SU-DHL-6 (cell line): ENCODE results near the gene FOXP3.

ENCODE experiments used
- H2AFZ ChIP-seq: fragments of 200-600 bp; sonication (generic); 2 replicates; pipeline ENCODE4 v1.6.1; 2014; ENCODE audit warnings: low read depth, mild to moderate bottlenecking, moderate library complexity, mixed read lengths, antibody characterized with exemption, low read length; ENCODE audit not compliant: severe bottlenecking
- H3F3A ChIP-seq: fragments of 200-600 bp; shearing (Covaris generic); 2 replicates; pipeline ENCODE4 v1.6.0; 2016; ENCODE audit warnings: antibody characterized with exemption, mild to moderate bottlenecking; ENCODE audit not compliant: insufficient read depth
- H3K27ac ChIP-seq: fragments of 200-600 bp; sonication (generic); 2 replicates; pipeline ENCODE4 v1.5.1; 2016; ENCODE audit warnings: low read depth, mild to moderate bottlenecking, low read length, moderate library complexity, mixed read lengths
- H3K27me3 ChIP-seq: fragments of 200-600 bp; sonication (generic), shearing (Covaris generic); 2 replicates; pipeline ENCODE4 v1.6.0; 2014; ENCODE audit warnings: mild to moderate bottlenecking, low read length
- H3K36me3 ChIP-seq: fragments of 200-600 bp; sonication (generic); 2 replicates; pipeline ENCODE4 v1.6.1; 2014; ENCODE audit warnings: mild to moderate bottlenecking, low read length, mixed read lengths
- H3K4me2 ChIP-seq: fragments of 300-600, 200-600 bp; shearing (Covaris generic), sonication (generic); 2 replicates; pipeline ENCODE4 v1.6.0; 2014; ENCODE audit warnings: low read length, low read depth, mild to moderate bottlenecking; ENCODE audit not compliant: poor library complexity, severe bottlenecking
- H3K4me3 ChIP-seq: fragments of 200-600 bp; sonication (generic); 2 replicates; pipeline ENCODE4 v1.5.1; 2014; ENCODE audit warnings: antibody characterized with exemption, low read length, mild to moderate bottlenecking, mixed read lengths; ENCODE audit not compliant: insufficient read depth, poor library complexity, severe bottlenecking
- H3K79me2 ChIP-seq: fragments of 200-600 bp; sonication (generic); 2 replicates; pipeline ENCODE4 v1.6.1; 2014; ENCODE audit warnings: mild to moderate bottlenecking, low read length, moderate library complexity; ENCODE audit not compliant: insufficient read depth
- H3K9ac ChIP-seq: fragments of 200-600 bp; sonication (generic); 2 replicates; pipeline ENCODE4 v1.7.0; 2014; ENCODE audit warnings: mild to moderate bottlenecking, low read length
- H3K9me2 ChIP-seq: fragments of 200-600 bp; sonication (generic); replicated peaks from 2 replicates; pipeline ENCODE4 v1.6.1; 2014; ENCODE audit warnings: low read length; ENCODE audit not compliant: insufficient read depth
- H3K9me3 ChIP-seq: fragments of 200-600 bp; sonication (generic); 2 replicates; pipeline ENCODE4 v1.6.1; 2014; ENCODE audit warnings: low read length, mixed read lengths; ENCODE audit not compliant: insufficient read depth
- H4K20me1 ChIP-seq: fragments of 200-600 bp; sonication (generic); 2 replicates; pipeline ENCODE4 v1.6.1; 2014; ENCODE audit warnings: low read depth, mild to moderate bottlenecking, antibody characterized with exemption, low read length, moderate library complexity, mixed read lengths
- CTCF ChIP-seq: fragments of 200-600 bp; sonication (generic); IDR thresholded peaks from one replicate; pipeline ENCODE4 v1.5.1; 2017; ENCODE audit warnings: antibody characterized with exemption, mild to moderate bottlenecking, low read length, moderate library complexity; ENCODE audit not compliant: insufficient read depth, poor library complexity, severe bottlenecking
- EZH2phosphoT487 ChIP-seq: fragments of 200-600 bp; sonication (generic), shearing (Covaris generic); conservative IDR thresholded peaks from 2 replicates; pipeline ENCODE4 v1.6.1; 2018; ENCODE audit warnings: mild to moderate bottlenecking, antibody characterized with exemption, low read length, moderate library complexity, mixed read lengths

FOXP3 gene

GRCh38 chrX:49269767-49270248 lies 5.3 kb upstream of the FOXP3 start, which contains the start of gene PPP1R3F:
Gene PPP1R3F (plus strand): TSS chrX:49269793. CDS start chrX:49269870, 77 bp downstream.
- no peaks in the 10 kb centered on the region for H3K27me3 ChIP-seq

GRCh38 chrX:49269010-49269766 lies 4.7 kb upstream of the FOXP3 start:
- peak overlapping the region; percentile 56 for H2AFZ ChIP-seq
- H3K9me2 ChIP-seq, result no peaks in the 10 kb centered on the region
- TF ChIP-seq CTCF, result no peak
- TF ChIP-seq EZH2phosphoT487, result no peak
- H3K4me3 ChIP-seq, result peak overlapping the region; percentile 74
- peaks cover 3% of the 10 kb centered on the region; the same call in 1 of the 2 replicates for H3F3A ChIP-seq
- H3K27me3 ChIP-seq, result no peaks in the 10 kb centered on the region
- H3K27ac ChIP-seq, result peak overlapping the region; percentile 81
- no peaks in the 10 kb centered on the region for H3K36me3 ChIP-seq
- H3K9me3 ChIP-seq, result no peaks in the 10 kb centered on the region
- H3K9ac ChIP-seq, result peak overlapping the region; percentile 72
- peak overlapping the region; percentile 78 for H3K4me2 ChIP-seq
- H4K20me1 ChIP-seq, result no peaks in the 10 kb centered on the region
- 0 out of 2 replicates have a peak, but pooled peaks cover 3% of the 10 kb centered on the region for H3K79me2 ChIP-seq

More at GRCh38 chrX:49269767-49270248, 5.3 kb upstream of the FOXP3 start, which contains the start of gene PPP1R3F:
- H3K36me3 ChIP-seq, result no peaks in the 10 kb centered on the region
- H3F3A ChIP-seq, result peaks cover 3% of the 10 kb centered on the region; the same call in 1 of the 2 replicates
- 0 out of 2 replicates have a peak, but pooled peaks cover 3% of the 10 kb centered on the region for H3K79me2 ChIP-seq
- H3K9me2 ChIP-seq, result no peaks in the 10 kb centered on the region
- H2AFZ ChIP-seq, result peak within 1 kb of the TSS; percentile 56
- H3K4me2 ChIP-seq, result peak within 1 kb of the TSS; percentile 78
- H4K20me1 ChIP-seq, result no peaks in the 10 kb centered on the region
- peak within 1 kb of the TSS; percentile 74 for H3K4me3 ChIP-seq
- H3K9me3 ChIP-seq, result no peaks in the 10 kb centered on the region
- H3K9ac ChIP-seq, result peak within 1 kb of the TSS; percentile 72
- peak within 1 kb of the TSS; percentile 81 for H3K27ac ChIP-seq
- TF ChIP-seq EZH2phosphoT487, result no peak
- TF ChIP-seq CTCF, result no peak

DNA sequence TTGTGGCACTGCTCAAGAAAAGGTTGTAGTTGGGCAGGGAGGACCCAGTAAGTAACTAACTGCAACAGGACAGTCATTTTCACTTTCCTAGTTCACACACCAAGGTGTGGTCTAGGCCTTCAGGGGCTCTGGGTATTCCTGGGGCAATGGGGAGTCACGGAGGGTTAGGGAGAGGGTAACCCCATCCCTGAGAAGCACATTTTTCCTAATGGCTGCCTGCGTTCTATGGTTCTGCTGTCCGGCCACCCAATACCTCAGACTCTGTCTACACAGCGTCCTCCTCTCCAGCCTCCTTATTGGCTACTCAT lies 4.1 kb upstream of the FOXP3 start:
- Histone ChIP-seq H3K79me2 (0 out of 2 replicates have a peak, but pooled peaks cover 3% of the 10 kb centered on the region), H3K9me2 (no peaks in the 10 kb centered on the region), H4K20me1 (no peaks in the 10 kb centered on the region), H3K4me2 (peak overlapping the region; percentile 78), H3K36me3 (no peaks in the 10 kb centered on the region), H3K9me3 (no peaks in the 10 kb centered on the region), H3K9ac (peak overlapping the region; percentile 69), H3K27me3 (no peaks in the 10 kb centered on the region), H3F3A (peaks cover 3% of the 10 kb centered on the region; the same call in 1 of the 2 replicates), H3K27ac (peak overlapping the region; percentile 32), H2AFZ (peak overlapping the region; percentile 17), H3K4me3 (peak overlapping the region; percentile 67)
- TF ChIP-seq CTCF, result no peak
- no peak for TF ChIP-seq EZH2phosphoT487
